ENCODE measurements around the gene ZNF506.
A peak's percentile ranks its signal among the peaks of the same experiment; 100 is the strongest.

Gene ZNF506

DNA sequence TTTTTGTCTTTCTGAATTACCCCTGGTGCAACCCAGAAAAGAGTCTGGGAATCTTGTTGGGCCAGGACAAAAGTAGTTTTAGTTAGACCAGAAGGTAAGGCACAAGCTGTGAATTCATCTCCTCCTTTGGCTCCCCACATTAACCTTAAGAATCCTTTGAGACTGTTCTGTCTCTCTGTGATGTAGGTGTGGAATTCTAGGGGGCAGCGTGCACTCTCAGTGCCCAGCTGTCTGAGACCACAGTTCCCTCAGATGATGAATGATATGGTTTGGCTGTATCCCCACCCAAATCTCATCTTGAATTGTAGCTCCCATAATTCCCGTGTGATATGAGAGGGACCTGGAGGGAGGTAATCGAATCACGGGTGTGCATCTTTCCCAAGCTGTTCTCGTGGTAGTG, 43.9 kb downstream of the ZNF506 start:
- no peak for DNase-seq (ENCODE audit: low spot score)
- peaks cover 3 to 7% of the 10 kb centered on the region in 2 donors for H3K4me1 ChIP-seq (ENCODE audit: control insufficient read depth in 2 of 2, insufficient read depth in 1 of 2, low read depth in 1 of 2, low read length in 2 of 2)
- H2BK12ac ChIP-seq (ENCODE audit: low read length) = no peak overlapping the region
- no peak overlapping the region for H2BK120ac ChIP-seq (ENCODE audit: low read depth, low read length)
- no peak overlapping the region for H3K18ac ChIP-seq (ENCODE audit: low read length)
- H3K36me3 ChIP-seq (replicated peaks in 1 of 2; ENCODE audit: control insufficient read depth in 2 of 2, insufficient read depth in 2 of 2, low read length in 2 of 2) = peaks cover 0 to 13% of the 10 kb centered on the region in 2 donors
- H2AFZ ChIP-seq (ENCODE audit: low read length) = no peak overlapping the region
- H3K9me3 ChIP-seq (replicated peaks in 1 of 2; ENCODE audit: control insufficient read depth in 2 of 2, insufficient read depth in 1 of 2, low read depth in 1 of 2, low read length in 2 of 2) = peaks cover 0 to 16% of the 10 kb centered on the region in 2 donors
- no CpG with 5 or more reads among the region's 5 CpGs for WGBS, 2 donors (ENCODE audit: extremely low coverage in 2 of 2, insufficient read length in 2 of 2, insufficient replicate concordance in 1 of 2)
- no peak overlapping the region for H4K8ac ChIP-seq (ENCODE audit: low read depth, low read length)
- no peaks in the 10 kb centered on the region for H3K27me3 ChIP-seq (ENCODE audit: control insufficient read depth in 3 of 3, insufficient read depth in 3 of 3, low read depth in 1 of 3, low read length in 3 of 3)
- H3K79me1 ChIP-seq (ENCODE audit: low read depth, low read length) = no peaks in the 10 kb centered on the region
- H2BK5ac ChIP-seq (ENCODE audit: low read length) = no peak overlapping the region
- H3K9ac ChIP-seq (ENCODE audit: low read depth, low read length, poor library complexity) = no peak overlapping the region
- H2AK5ac ChIP-seq (ENCODE audit: low read depth, low read length) = no peak overlapping the region
- H4K91ac ChIP-seq (ENCODE audit: low read depth, low read length, poor library complexity) = no peak overlapping the region
- no peak overlapping the region for H3K4ac ChIP-seq (ENCODE audit: low read length)
- peak overlapping the region in 1 of 2 donors; percentile 73 for H3K4me3 ChIP-seq (ENCODE audit: low read length in 2 of 2)
- no peak overlapping the region for H3K4me2 ChIP-seq (ENCODE audit: insufficient read depth, low read length, poor library complexity, severe bottlenecking)
- H2BK15ac ChIP-seq (ENCODE audit: low read length) = no peak overlapping the region
- no peak overlapping the region for H3K23ac ChIP-seq (ENCODE audit: low read depth, low read length, poor library complexity)
- H3K27ac ChIP-seq (replicated peaks; ENCODE audit: low read length) = no peak overlapping the region
- no peak overlapping the region for H3K14ac ChIP-seq (ENCODE audit: low read length)

GRCh38 chr19:19776206-19777008, 45.1 kb downstream of the ZNF506 start:
- H4K91ac ChIP-seq (ENCODE audit: low read depth, low read length, poor library complexity) = no peak overlapping the region
- peak overlapping the region; percentile 91 for H2AFZ ChIP-seq (ENCODE audit: low read length)
- no CpG with 5 or more reads among the region's 36 CpGs for WGBS, 2 donors (ENCODE audit: extremely low coverage in 2 of 2, insufficient read length in 2 of 2, insufficient replicate concordance in 1 of 2)

DNA sequence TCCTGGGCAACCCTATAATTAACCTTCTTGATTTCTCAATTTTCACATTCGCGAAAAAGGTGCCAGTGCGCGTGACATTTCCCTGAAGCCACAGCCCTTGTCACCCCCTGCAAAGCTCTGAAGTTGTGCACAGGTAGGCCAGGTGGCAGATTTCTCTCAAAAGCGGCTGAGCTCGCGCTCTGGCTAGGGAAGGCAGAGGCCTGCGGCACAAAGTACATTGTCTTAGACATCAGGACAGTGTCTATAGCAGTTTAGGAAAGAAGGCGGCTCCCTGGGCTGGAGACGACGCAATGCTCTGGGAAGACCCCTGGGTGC, 45.7 kb downstream of the ZNF506 start:
- Histone ChIP-seq H3K27ac (replicated peaks; ENCODE audit: low read length) (peak overlapping the region; percentile 54), H3K4ac (ENCODE audit: low read length) (no peak overlapping the region), H3K4me3 (ENCODE audit: low read length in 2 of 2) (peak overlapping the region; percentile 73 to 87), H3K4me2 (ENCODE audit: insufficient read depth, low read length, poor library complexity, severe bottlenecking) (peak overlapping the region; percentile 74), H4K91ac (ENCODE audit: low read depth, low read length, poor library complexity) (no peak overlapping the region), H3K36me3 (replicated peaks in 1 of 2; ENCODE audit: control insufficient read depth in 2 of 2, insufficient read depth in 2 of 2, low read length in 2 of 2) (peaks cover 0 to 13% of the 10 kb centered on the region in 2 donors), H4K8ac (ENCODE audit: low read depth, low read length) (no peak overlapping the region), H3K18ac (ENCODE audit: low read length) (peak overlapping the region; percentile 54), H2AFZ (ENCODE audit: low read length) (peak overlapping the region; percentile 86), H3K9ac (ENCODE audit: low read depth, low read length, poor library complexity) (peak overlapping the region; percentile 77), H3K14ac (ENCODE audit: low read length) (no peak overlapping the region), H2BK12ac (ENCODE audit: low read length) (no peak overlapping the region), H3K23ac (ENCODE audit: low read depth, low read length, poor library complexity) (no peak overlapping the region), H2AK5ac (ENCODE audit: low read depth, low read length) (no peak overlapping the region), H3K4me1 (ENCODE audit: control insufficient read depth in 2 of 2, insufficient read depth in 1 of 2, low read depth in 1 of 2, low read length in 2 of 2) (peaks cover 3 to 7% of the 10 kb centered on the region in 2 donors), H2BK15ac (ENCODE audit: low read length) (no peak overlapping the region), H3K27me3 (ENCODE audit: control insufficient read depth in 3 of 3, insufficient read depth in 3 of 3, low read depth in 1 of 3, low read length in 3 of 3) (no peaks in the 10 kb centered on the region), H3K9me3 (replicated peaks in 1 of 2; ENCODE audit: control insufficient read depth in 2 of 2, insufficient read depth in 1 of 2, low read depth in 1 of 2, low read length in 2 of 2) (peaks cover 0 to 16% of the 10 kb centered on the region in 2 donors), H3K79me1 (ENCODE audit: low read depth, low read length) (no peaks in the 10 kb centered on the region), H2BK5ac (ENCODE audit: low read length) (no peak overlapping the region), H2BK120ac (ENCODE audit: low read depth, low read length) (no peak overlapping the region)
- no CpG with 5 or more reads among the region's 11 CpGs for WGBS, 2 donors (ENCODE audit: extremely low coverage in 2 of 2, insufficient read length in 2 of 2, insufficient replicate concordance in 1 of 2)
- DNase-seq (ENCODE audit: low spot score) = no peak

More at GRCh38 chr19:19776206-19777008, 45.1 kb downstream of the ZNF506 start:
- no peak overlapping the region for H4K8ac ChIP-seq (ENCODE audit: low read depth, low read length)
- H3K4me2 ChIP-seq (ENCODE audit: insufficient read depth, low read length, poor library complexity, severe bottlenecking) = peak overlapping the region; percentile 74
- H3K14ac ChIP-seq (ENCODE audit: low read length) = no peak overlapping the region
- H3K4me3 ChIP-seq (ENCODE audit: low read length in 2 of 2) = peak overlapping the region; percentile 73 to 87
- no peak overlapping the region for H3K23ac ChIP-seq (ENCODE audit: low read depth, low read length, poor library complexity)
- peak overlapping the region; percentile 54 for H3K18ac ChIP-seq (ENCODE audit: low read length)
- H3K4ac ChIP-seq (ENCODE audit: low read length) = no peak overlapping the region
- no peak overlapping the region for H2BK15ac ChIP-seq (ENCODE audit: low read length)
- peak; percentile 98 for DNase-seq (ENCODE audit: low spot score)
- H2BK120ac ChIP-seq (ENCODE audit: low read depth, low read length) = no peak overlapping the region
- H2AK5ac ChIP-seq (ENCODE audit: low read depth, low read length) = no peak overlapping the region
- H2BK5ac ChIP-seq (ENCODE audit: low read length) = no peak overlapping the region
- H3K9ac ChIP-seq (ENCODE audit: low read depth, low read length, poor library complexity) = peak overlapping the region; percentile 77
- H3K27me3 ChIP-seq (ENCODE audit: control insufficient read depth in 3 of 3, insufficient read depth in 3 of 3, low read depth in 1 of 3, low read length in 3 of 3) = no peaks in the 10 kb centered on the region
- H3K36me3 ChIP-seq (replicated peaks in 1 of 2; ENCODE audit: control insufficient read depth in 2 of 2, insufficient read depth in 2 of 2, low read length in 2 of 2) = peaks cover 0 to 13% of the 10 kb centered on the region in 2 donors
- no peak overlapping the region for H2BK12ac ChIP-seq (ENCODE audit: low read length)
- H3K27ac ChIP-seq (replicated peaks; ENCODE audit: low read length) = peak overlapping the region; percentile 54
- H3K4me1 ChIP-seq (ENCODE audit: control insufficient read depth in 2 of 2, insufficient read depth in 1 of 2, low read depth in 1 of 2, low read length in 2 of 2) = peaks cover 3 to 7% of the 10 kb centered on the region in 2 donors
- H3K9me3 ChIP-seq (replicated peaks in 1 of 2; ENCODE audit: control insufficient read depth in 2 of 2, insufficient read depth in 1 of 2, low read depth in 1 of 2, low read length in 2 of 2) = peaks cover 0 to 16% of the 10 kb centered on the region in 2 donors
- H3K79me1 ChIP-seq (ENCODE audit: low read depth, low read length) = no peaks in the 10 kb centered on the region

- H2AFZ ChIP-seq (ENCODE audit: low read length) = no peak overlapping the region
- H3K4me1 ChIP-seq (ENCODE audit: control insufficient read depth in 2 of 2, insufficient read depth in 1 of 2, low read depth in 1 of 2, low read length in 2 of 2) = peaks cover 3 to 7% of the 10 kb centered on the region in 2 donors
- H3K27ac ChIP-seq (replicated peaks; ENCODE audit: low read length) = no peak overlapping the region
- no peak overlapping the region for H3K23ac ChIP-seq (ENCODE audit: low read depth, low read length, poor library complexity)
- H4K8ac ChIP-seq (ENCODE audit: low read depth, low read length) = no peak overlapping the region
- H4K91ac ChIP-seq (ENCODE audit: low read depth, low read length, poor library complexity) = no peak overlapping the region
- no peak overlapping the region for H2BK5ac ChIP-seq (ENCODE audit: low read length)
- H3K4me2 ChIP-seq (ENCODE audit: insufficient read depth, low read length, poor library complexity, severe bottlenecking) = no peak overlapping the region
- no peak overlapping the region for H2AK5ac ChIP-seq (ENCODE audit: low read depth, low read length)
- no peaks in the 10 kb centered on the region for H3K79me1 ChIP-seq (ENCODE audit: low read depth, low read length)
- WGBS, 2 donors (ENCODE audit: extremely low coverage in 2 of 2, insufficient read length in 2 of 2, insufficient replicate concordance in 1 of 2) = no CpG with 5 or more reads among the region's 14 CpGs
- H2BK12ac ChIP-seq (ENCODE audit: low read length) = no peak overlapping the region
- no peak overlapping the region for H3K14ac ChIP-seq (ENCODE audit: low read length)
- DNase-seq (ENCODE audit: low spot score) = no peak
- no peak overlapping the region for H2BK15ac ChIP-seq (ENCODE audit: low read length)
- H3K9ac ChIP-seq (ENCODE audit: low read depth, low read length, poor library complexity) = no peak overlapping the region
- H3K4ac ChIP-seq (ENCODE audit: low read length) = no peak overlapping the region
- no peak overlapping the region for H3K18ac ChIP-seq (ENCODE audit: low read length)
- H2BK120ac ChIP-seq (ENCODE audit: low read depth, low read length) = no peak overlapping the region
- no peak overlapping the region for H3K4me3 ChIP-seq (ENCODE audit: low read length in 2 of 2)
- H3K9me3 ChIP-seq (replicated peaks in 1 of 2; ENCODE audit: control insufficient read depth in 2 of 2, insufficient read depth in 1 of 2, low read depth in 1 of 2, low read length in 2 of 2) = peaks cover 0 to 11% of the 10 kb centered on the region in 2 donors
- no peaks in the 10 kb centered on the region for H3K27me3 ChIP-seq (ENCODE audit: control insufficient read depth in 3 of 3, insufficient read depth in 3 of 3, low read depth in 1 of 3, low read length in 3 of 3)
- H3K36me3 ChIP-seq (replicated peaks in 1 of 2; ENCODE audit: control insufficient read depth in 2 of 2, insufficient read depth in 2 of 2, low read length in 2 of 2) = peaks cover 0 to 9% of the 10 kb centered on the region in 2 donors
Measured at GRCh38 chr19:19774354-19775033, 47.1 kb downstream of the ZNF506 start.
